Measurements from ENCODE around the gene PLD2.

GRCh38 chr17:4858068-4858881, 51.3 kb downstream of the PLD2 start:
- TF ChIP-seq YY1 (IDR thresholded peaks at IDR 0.05; ENCODE audit: insufficient read depth, insufficient read length) (no peak), ZNF274 (IDR thresholded peaks at IDR 0.05; ENCODE audit: low read depth, low read length) (no peak), SUZ12 (IDR thresholded peaks at IDR 0.05; ENCODE audit: extremely low read depth, insufficient read depth, insufficient read length) (no peak)
